Activated B cell treated with CpG ODN at 0.5 μM for 24 hours (primary cell): ENCODE data around the gene MOXD1. TPM values are rescaled to one million over a fixed set of nuclear protein-coding genes. Genes with fewer than 3 reads are reported as not detected.

ENCODE experiments used
- ATAC-seq: fragments of 200-7000 bp; cut with Tn5 transposase; one replicate; pipeline ENCODE4 v1.10.0; 2021; ENCODE audit warnings: low read depth, mild to moderate bottlenecking, moderate library complexity
- CTCF ChIA-PET: fragments of 350-600 bp; sonication (Branson Sonifier 250); formaldehyde crosslinking; loops from one replicate; lab custom pipeline; 2021; ENCODE audit warnings: antibody characterized with exemption; lab: Charles Lee
- POLR2A ChIA-PET: fragments of 350-600 bp; sonication (Branson Sonifier 250); formaldehyde crosslinking; loops from one replicate; lab custom pipeline; 2021; ENCODE audit warnings: antibody characterized with exemption; lab: Charles Lee
- DNase-seq: peaks from one replicate; pipeline ENCODE4 v3.0.0; 2022
- H3K27ac Mint-ChIP-seq: one replicate; pipeline ENCODE4 v1.8.0; 2020; ENCODE audit warnings: mixed read lengths
- H3K27me3 Mint-ChIP-seq: one replicate; pipeline ENCODE4 v1.8.0; 2021; ENCODE audit warnings: mixed read lengths
- H3K36me3 Mint-ChIP-seq: one replicate; pipeline ENCODE4 v1.8.0; 2021; ENCODE audit warnings: low read depth, mixed read lengths
- H3K4me1 Mint-ChIP-seq: one replicate; pipeline ENCODE4 v1.8.0; 2021; ENCODE audit warnings: mixed read lengths
- H3K4me3 Mint-ChIP-seq: one replicate; pipeline ENCODE4 v1.8.0; 2020; ENCODE audit warnings: mild to moderate bottlenecking, mixed read lengths
- H3K9me3 Mint-ChIP-seq: one replicate; pipeline ENCODE4 v1.8.0; 2020; ENCODE audit warnings: mixed read lengths
- CTCF ChIP-seq: fragments of 200-600 bp; IDR thresholded peaks from one replicate; pipeline ENCODE4 v1.8.0; 2022; ENCODE audit warnings: antibody characterized with exemption, mild to moderate bottlenecking
- intact Hi-C: fragments of 100-400 bp; cut with micrococcal nuclease; formaldehyde crosslinking; loops from one replicate; pipeline ENCODE4 v1.15.1; 2024
- total RNA-seq: library from RNA; stranded (reverse); gene quantifications from 2 replicates; pipeline ENCODE4 v1.2.3, GENCODE V29; 2022

MOXD1 gene
- total RNA-seq: 3.2 and 3.7 TPM in 2 replicates

- H3K4me3 Mint-ChIP-seq: peak within 1 kb of the TSS; percentile 88
- H3K27me3 Mint-ChIP-seq: peaks cover 7% of the 10 kb centered on the region
- peaks cover under 1% of the 10 kb centered on the region for H3K9me3 Mint-ChIP-seq
- ChIA-PET POLR2A (interaction anchor here (0.7 to 0.9 kb wide), 2 partner anchors 14 to 89 kb away, joined by 3 read pairs; no protein-coding TSS in a partner anchor), CTCF (interaction anchor here (1.4 to 1.6 kb wide), 2 partner anchors 101 to 121 kb away, joined by 4 to 5 read pairs; no protein-coding TSS in a partner anchor)
- H3K4me1 Mint-ChIP-seq: peaks cover 31% of the 10 kb centered on the region
- H3K36me3 Mint-ChIP-seq: no peaks in the 10 kb centered on the region
- DNase-seq: peak; percentile 61
- no peak for TF ChIP-seq CTCF
- intact Hi-C loops: loop anchor here (2.0 to 5.0 kb wide), 4 partner anchors 41 to 411 kb away; partner anchors contain the start of gene RPS12
- H3K27ac Mint-ChIP-seq: peak within 1 kb of the TSS; percentile 42
- ATAC-seq: peak; percentile 77
These were observed at the start of gene MOXD1 for GRCh38 chr6:132400883-132401617. Gene MOXD1 (minus strand): TSS chr6:132401475. CDS start chr6:132401426, 49 bp downstream.

- Mint-ChIP-seq H3K4me1 (peaks cover 4% of the 10 kb centered on the region), H3K9me3 (peaks cover under 1% of the 10 kb centered on the region), H3K27me3 (no peaks in the 10 kb centered on the region), H3K4me3 (no peak overlapping the region), H3K27ac (peak overlapping the region; percentile 16), H3K36me3 (peaks cover 56% of the 10 kb centered on the region)
- TF ChIP-seq CTCF: no peak
- DNase-seq (no peak), ATAC-seq (no peak)
- CTCF ChIA-PET: no interaction called here
- intact Hi-C loops: no loop called here
- POLR2A ChIA-PET: no interaction called here
These were observed 45.6 kb upstream of the MOXD1 start for GRCh38 chr6:132446855-132447241.

- POLR2A ChIA-PET: interaction anchor here (0.6 kb wide), 1 partner anchor 93 kb away, joined by 3 read pairs; no protein-coding TSS in a partner anchor
- Mint-ChIP-seq H3K4me3 (no peak overlapping the region), H3K4me1 (peaks cover 2% of the 10 kb centered on the region), H3K27me3 (no peaks in the 10 kb centered on the region), H3K27ac (peak overlapping the region; percentile 11), H3K36me3 (peaks cover 50% of the 10 kb centered on the region), H3K9me3 (peaks cover 4% of the 10 kb centered on the region)
- ATAC-seq (no peak), DNase-seq (no peak)
- intact Hi-C loops: no loop called here
- CTCF ChIA-PET: no interaction called here
- TF ChIP-seq CTCF: no peak
These were observed 45.0 kb upstream of the MOXD1 start for GRCh38 chr6:132446141-132446854.

DNA sequence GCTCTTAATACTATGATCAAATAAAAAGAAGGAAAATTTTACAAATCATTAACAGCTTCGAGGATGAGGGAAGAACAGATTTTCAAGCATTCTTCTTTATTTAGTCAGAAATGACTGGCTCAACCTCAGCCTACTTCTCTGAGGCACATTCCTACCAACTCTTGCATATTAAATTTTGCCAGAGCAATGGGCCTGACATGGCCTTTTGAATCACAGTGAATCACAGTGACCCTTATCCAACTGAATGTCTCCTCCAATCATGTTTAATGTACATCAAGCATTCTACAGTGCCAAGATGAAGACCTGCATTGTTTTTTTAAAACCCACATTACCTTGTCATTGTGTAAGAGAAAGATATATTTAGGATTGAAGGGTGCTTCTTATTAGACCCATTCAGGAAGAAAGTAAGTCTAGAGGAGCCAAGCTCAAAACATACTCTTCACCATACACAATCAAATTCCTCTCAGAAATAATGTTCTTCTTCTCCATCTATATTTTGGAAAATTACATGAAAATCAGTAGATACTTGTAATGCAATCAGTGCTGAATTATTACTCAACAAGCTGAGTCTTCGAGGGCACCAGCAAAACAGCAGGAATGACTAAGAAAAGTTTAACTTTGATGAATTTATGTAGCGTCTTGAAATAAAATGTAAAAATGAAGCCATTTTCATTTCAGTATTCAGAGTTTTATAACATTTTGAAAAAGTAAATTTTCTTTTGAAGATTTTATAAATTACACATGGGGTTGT lies 44.1 kb upstream of the MOXD1 start:
- Mint-ChIP-seq H3K27me3 (no peaks in the 10 kb centered on the region), H3K9me3 (peaks cover 8% of the 10 kb centered on the region), H3K27ac (peak overlapping the region; percentile 59), H3K4me1 (peaks cover 2% of the 10 kb centered on the region), H3K36me3 (peaks cover 41% of the 10 kb centered on the region), H3K4me3 (no peak overlapping the region)
- ATAC-seq (no peak), DNase-seq (no peak)
- POLR2A ChIA-PET: no interaction called here
- CTCF ChIA-PET: no interaction called here
- TF ChIP-seq CTCF: no peak
- intact Hi-C loops: no loop called here
